Muscle layer of colon (tissue), 2 donors: Measurements from ENCODE around the gene ASCL5.

Experiments used
- H3K27ac ChIP-seq: one replicate; pipeline ENCODE4 v1.7.0; 2013; ENCODE audit warnings: low read depth, mild to moderate bottlenecking, low read length, moderate library complexity
- H3K27me3 ChIP-seq, 2 donors: one replicate each; pipeline ENCODE4 v1.7.0; 2013; ENCODE audit warnings: low read length in 2 of 2, mild to moderate bottlenecking in 2 of 2; ENCODE audit not compliant: insufficient read depth in 2 of 2, control insufficient read depth in 1 of 2
- H3K36me3 ChIP-seq: one replicate; pipeline ENCODE4 v1.7.0; 2013; ENCODE audit warnings: mild to moderate bottlenecking, low read length; ENCODE audit not compliant: insufficient read depth
- H3K4me1 ChIP-seq: one replicate; pipeline ENCODE4 v1.7.0; 2013; ENCODE audit warnings: mild to moderate bottlenecking, low read length; ENCODE audit not compliant: insufficient read depth
- H3K4me3 ChIP-seq, 2 donors: one replicate each; pipeline ENCODE4 v1.7.0; 2013; ENCODE audit warnings: low read length in 2 of 2, low read depth in 1 of 2, mild to moderate bottlenecking in 1 of 2, moderate library complexity in 1 of 2
- H3K9ac ChIP-seq: one replicate; pipeline ENCODE4 v1.7.0; 2013; ENCODE audit warnings: low read length
- H3K9me3 ChIP-seq: one replicate; pipeline ENCODE4 v1.7.0; 2013; ENCODE audit warnings: mild to moderate bottlenecking, low read length
- donor health status: abdominal sarcoma.
- donor health status: Adenocarcinoma of cecum.

Gene ASCL5

DNA sequence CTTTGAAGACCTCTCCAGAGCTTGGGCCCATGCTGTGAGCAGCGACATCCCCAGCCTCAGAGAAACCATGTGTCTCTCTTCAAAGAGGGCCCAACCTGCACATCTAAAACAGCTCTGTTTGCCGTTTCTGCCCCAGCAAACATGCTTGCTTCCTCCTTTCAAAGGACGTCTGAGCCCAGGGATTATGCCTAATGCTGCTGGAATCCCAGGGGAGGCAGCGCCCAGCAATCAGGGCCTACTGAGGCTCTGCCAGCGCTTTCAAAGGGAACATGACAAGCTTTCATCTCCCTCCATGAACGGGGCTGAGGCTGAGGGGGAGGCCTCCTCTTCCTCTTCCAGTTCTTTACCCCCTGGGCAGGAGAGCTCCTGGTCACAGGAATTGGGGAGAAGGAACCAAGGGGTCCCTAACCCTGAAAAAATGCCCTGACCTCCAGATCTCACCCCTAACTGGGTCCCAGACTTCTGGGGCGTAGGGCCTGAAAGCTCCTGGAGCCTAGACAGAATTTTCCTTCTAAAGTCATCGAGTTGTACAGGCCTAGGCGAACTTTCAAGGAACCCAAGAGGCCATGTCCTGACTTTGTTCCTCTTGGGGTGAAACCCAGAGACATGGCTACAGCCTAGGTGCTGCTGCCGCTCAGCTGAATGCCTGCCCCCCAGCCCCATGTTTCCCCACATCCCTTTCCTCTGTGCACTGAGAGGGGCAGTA, 13.4 kb upstream of the ASCL5 start:
- H3K9me3 ChIP-seq = no peaks in the 10 kb centered on the region
- H3K4me1 ChIP-seq = peaks cover 28% of the 10 kb centered on the region
- H3K4me3 ChIP-seq = no peak overlapping the region
- peaks cover 69% of the 10 kb centered on the region for H3K36me3 ChIP-seq
- no peak overlapping the region for H3K9ac ChIP-seq
- no peak overlapping the region for H3K27ac ChIP-seq
- H3K27me3 ChIP-seq = no peaks in the 10 kb centered on the region

DNA sequence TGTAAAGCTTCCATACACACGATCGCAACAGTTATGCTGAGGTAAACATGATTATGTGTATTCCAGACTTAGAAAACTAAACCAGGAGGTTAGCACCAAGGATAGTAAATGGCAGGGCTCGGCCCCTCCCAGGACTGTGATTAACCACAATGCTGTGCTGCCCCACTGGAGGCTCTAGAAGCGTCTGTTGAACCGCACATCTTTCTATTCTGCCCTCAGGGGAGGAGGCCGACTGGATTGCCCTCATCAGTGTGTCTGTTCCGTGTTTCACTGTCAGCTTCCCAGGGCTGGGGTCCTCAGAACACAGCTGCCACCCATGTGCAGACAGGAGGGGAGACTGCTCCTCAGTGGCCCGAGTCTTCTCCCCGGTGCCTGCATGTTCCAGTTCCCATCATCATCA, 12.8 kb upstream of the ASCL5 start:
- no peaks in the 10 kb centered on the region for H3K9me3 ChIP-seq
- H3K36me3 ChIP-seq = peaks cover 69% of the 10 kb centered on the region
- no peaks in the 10 kb centered on the region for H3K27me3 ChIP-seq
- peaks cover 28% of the 10 kb centered on the region for H3K4me1 ChIP-seq
- H3K27ac ChIP-seq = no peak overlapping the region
- no peak overlapping the region for H3K4me3 ChIP-seq
- no peak overlapping the region for H3K9ac ChIP-seq

DNA sequence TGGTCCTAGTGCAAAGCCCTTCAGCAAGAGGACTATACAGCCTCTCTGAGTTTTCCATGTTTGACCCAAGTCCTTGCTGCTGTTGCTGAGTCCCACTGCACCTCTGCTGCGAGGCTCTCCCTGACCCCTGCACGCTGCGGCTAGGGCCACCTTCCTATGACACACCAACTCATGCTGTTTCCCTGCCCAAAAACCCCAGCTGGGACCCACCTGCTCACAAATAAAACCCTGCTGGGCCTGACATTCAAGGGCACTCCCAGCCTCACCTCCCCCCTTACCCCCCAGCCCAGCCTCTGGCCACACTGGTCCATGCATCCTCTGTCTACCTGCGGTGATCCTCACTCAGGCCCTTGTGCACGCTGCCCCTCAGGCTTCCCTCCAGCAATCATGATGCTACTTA, 12.3 kb upstream of the ASCL5 start:
- H3K27ac ChIP-seq = no peak overlapping the region
- no peak overlapping the region for H3K9ac ChIP-seq
- no peaks in the 10 kb centered on the region for H3K27me3 ChIP-seq

GRCh38 chr1:201138311-201138840, 11.4 kb upstream of the ASCL5 start:
- Histone ChIP-seq H3K4me1 (peaks cover 28% of the 10 kb centered on the region), H3K4me3 (no peak overlapping the region), H3K27me3 (no peaks in the 10 kb centered on the region), H3K9me3 (no peaks in the 10 kb centered on the region), H3K36me3 (peaks cover 64% of the 10 kb centered on the region), H3K9ac (no peak overlapping the region), H3K27ac (peak overlapping the region; percentile 35)

More for the DNA sequence above, 12.3 kb upstream of the ASCL5 start:
- H3K9me3 ChIP-seq = no peaks in the 10 kb centered on the region
- H3K4me1 ChIP-seq = peaks cover 28% of the 10 kb centered on the region
- H3K36me3 ChIP-seq = peaks cover 69% of the 10 kb centered on the region
- H3K4me3 ChIP-seq = no peak overlapping the region

DNA sequence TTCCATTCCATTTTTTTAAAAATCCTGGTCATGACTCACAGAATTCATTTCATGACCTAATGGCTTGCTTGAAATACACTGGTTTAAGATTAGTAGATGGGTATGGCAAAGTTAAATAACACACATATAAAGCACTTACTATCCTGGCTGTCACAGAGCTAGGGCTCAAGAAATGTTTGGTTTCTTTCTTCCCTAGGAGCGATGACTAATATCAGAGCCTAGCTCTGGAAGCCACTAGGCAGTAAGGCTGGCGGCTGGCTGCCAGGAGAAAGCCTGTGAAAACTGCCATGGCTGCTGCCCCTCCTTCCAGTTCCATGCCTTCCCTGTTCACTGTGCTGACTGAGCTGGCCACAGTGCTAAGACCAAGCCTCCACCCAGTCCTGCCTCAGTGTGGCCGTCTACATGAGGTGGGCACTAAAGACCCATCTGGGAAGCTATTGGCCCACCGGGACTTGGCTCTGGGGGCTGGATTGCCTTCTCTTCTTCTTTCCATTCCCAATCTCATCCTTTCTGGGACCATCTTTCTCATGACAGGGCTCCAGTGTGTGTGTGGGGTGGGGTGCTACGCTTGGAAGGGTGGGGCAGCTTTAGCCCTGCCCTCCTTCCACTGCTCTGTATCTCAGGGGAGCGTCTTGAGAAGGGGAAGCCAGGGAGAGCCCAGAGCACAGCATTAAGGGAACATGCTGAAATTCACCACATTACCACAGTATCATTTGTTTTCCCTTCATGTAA, 10.8 kb upstream of the ASCL5 start:
- peak overlapping the region; percentile 35 for H3K27ac ChIP-seq
- H3K9ac ChIP-seq = no peak overlapping the region
- H3K27me3 ChIP-seq = no peaks in the 10 kb centered on the region
- H3K4me1 ChIP-seq = peaks cover 28% of the 10 kb centered on the region
- no peak overlapping the region for H3K4me3 ChIP-seq
- no peaks in the 10 kb centered on the region for H3K9me3 ChIP-seq
- H3K36me3 ChIP-seq = peaks cover 58% of the 10 kb centered on the region

DNA sequence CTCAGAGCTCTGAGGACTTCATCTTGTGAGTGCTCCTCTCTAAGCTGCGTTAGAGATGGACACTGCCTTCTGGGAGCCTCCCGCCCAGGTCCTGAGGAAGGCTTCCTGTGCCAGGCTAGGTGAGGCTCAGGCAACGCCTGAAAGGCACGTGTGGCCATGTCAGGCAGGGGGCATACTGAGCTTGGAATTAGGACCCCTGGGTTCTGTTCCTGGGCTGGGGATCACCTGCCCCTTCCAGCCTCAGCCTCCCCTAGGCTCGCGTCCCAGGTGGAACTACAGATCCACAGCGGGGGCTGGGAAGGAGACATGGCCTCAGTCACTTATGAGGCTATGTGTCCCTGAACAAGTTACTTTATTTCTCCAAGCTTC, 10.0 kb upstream of the ASCL5 start:
- H3K27me3 ChIP-seq = no peaks in the 10 kb centered on the region
- H3K36me3 ChIP-seq = peaks cover 51% of the 10 kb centered on the region
- no peak overlapping the region for H3K4me3 ChIP-seq
- peaks cover 28% of the 10 kb centered on the region for H3K4me1 ChIP-seq
- no peak overlapping the region for H3K9ac ChIP-seq
- no peaks in the 10 kb centered on the region for H3K9me3 ChIP-seq
- no peak overlapping the region for H3K27ac ChIP-seq

DNA sequence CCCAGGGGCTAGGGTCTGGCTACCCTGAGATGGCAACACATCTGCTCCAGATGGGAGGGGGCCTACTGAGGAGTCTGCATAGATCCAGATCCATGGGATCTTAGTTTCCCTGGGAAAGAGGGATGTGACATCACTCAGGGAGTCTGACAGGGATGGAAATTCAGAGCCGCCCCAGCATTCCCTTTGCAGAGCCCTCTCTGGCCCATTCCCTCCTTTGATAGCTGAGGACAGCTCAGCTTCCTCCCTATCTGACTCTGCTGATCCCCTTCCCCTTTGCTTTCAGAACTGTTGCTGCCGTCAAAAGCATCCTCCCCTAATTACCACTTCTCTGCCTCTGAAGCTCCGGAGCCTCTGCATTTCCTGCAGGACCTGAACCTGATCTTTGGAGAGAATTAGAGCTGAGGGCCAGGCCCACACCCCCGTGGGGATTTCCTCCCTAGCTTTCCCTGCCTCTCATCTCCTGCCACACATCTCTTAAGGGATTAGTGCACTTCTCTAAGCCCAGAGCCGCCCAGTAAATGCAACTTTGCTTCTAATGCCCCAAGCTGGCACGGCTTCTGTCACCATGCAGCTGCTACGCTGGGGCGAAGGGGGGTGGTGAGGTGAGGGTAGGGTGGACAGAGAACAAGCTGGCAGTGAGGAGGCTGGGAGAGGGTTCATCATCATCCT, 9.5 kb upstream of the ASCL5 start:
- Histone ChIP-seq H3K36me3 (peaks cover 45% of the 10 kb centered on the region), H3K27me3 (no peaks in the 10 kb centered on the region)

DNA sequence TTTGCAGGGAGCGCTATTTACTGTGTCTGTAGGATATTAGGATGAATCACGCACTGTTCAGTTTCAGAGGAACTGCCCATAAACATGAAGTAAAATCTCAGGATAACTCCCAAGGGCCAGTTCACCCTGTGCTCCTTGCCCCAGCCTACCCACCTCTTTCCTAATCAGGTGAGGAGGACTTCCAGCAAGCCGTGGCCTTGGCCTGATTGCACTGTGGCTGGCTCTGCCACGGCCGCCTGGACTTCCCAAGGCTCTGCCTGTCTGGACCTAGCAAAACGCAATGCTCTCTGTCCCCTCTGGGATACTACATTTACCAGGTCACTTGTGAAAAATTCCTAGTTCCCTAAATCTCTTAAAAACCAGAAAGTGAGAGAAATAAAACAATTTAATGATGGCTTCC, 7.4 kb upstream of the ASCL5 start:
- H3K4me1 ChIP-seq = peaks cover 24% of the 10 kb centered on the region
- no peaks in the 10 kb centered on the region for H3K27me3 ChIP-seq
- no peak overlapping the region for H3K9ac ChIP-seq
- no peak overlapping the region for H3K27ac ChIP-seq
- H3K4me3 ChIP-seq = no peak overlapping the region
- no peaks in the 10 kb centered on the region for H3K9me3 ChIP-seq
- H3K36me3 ChIP-seq = peaks cover 25% of the 10 kb centered on the region

More for the DNA sequence above, 9.5 kb upstream of the ASCL5 start:
- Histone ChIP-seq H3K9ac (no peak overlapping the region), H3K9me3 (no peaks in the 10 kb centered on the region), H3K4me1 (peaks cover 24% of the 10 kb centered on the region), H3K27ac (no peak overlapping the region), H3K4me3 (no peak overlapping the region)

DNA sequence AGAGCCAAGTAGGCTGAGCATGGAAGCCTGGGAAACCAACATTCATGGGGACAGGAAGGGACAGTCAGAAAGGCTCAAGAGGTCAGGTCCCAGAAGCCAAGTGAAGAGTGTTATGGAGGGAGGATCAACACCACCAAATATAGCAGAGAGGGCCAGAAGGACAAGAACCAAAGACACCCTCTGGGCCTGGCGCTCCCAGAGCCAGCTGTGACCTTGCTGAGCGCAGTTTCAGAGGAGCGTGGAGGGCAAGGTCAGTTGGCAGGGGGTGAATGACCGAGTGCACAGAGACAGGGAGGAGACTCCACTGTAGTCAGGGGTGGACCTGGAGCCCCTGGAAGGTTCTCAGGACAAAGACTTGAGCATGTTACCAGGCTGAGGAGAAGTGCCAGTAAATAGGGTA, 4.4 kb upstream of the ASCL5 start:
- Histone ChIP-seq H3K4me3 (no peak overlapping the region), H3K27ac (no peak overlapping the region), H3K36me3 (peaks cover 21% of the 10 kb centered on the region), H3K9me3 (no peaks in the 10 kb centered on the region), H3K4me1 (peaks cover under 1% of the 10 kb centered on the region), H3K27me3 (no peaks in the 10 kb centered on the region), H3K9ac (no peak overlapping the region)

DNA sequence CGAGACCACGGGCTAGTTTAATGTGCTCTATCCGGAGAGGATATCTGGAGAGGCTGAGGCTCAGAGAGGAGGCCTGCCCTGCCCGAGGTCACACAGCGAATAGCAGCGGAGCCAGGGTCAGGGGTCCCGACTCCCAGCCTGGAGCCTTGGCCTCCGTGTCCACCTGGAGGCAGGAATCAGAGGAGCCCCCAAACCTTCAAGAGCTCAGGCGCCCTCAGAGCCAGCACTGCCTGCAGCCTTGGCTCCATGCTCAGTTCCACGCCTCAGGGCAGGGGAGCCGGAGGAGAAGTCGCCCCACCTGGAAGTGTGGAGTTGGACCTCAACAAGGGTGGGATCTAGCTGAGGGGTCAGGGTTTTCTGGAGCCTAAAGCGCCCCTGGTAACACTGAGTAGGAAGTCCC, 2.0 kb upstream of the ASCL5 start:
- Histone ChIP-seq H3K9ac (no peak overlapping the region), H3K36me3 (peaks cover under 1% of the 10 kb centered on the region), H3K27me3 (peaks cover 0 to under 1% of the 10 kb centered on the region in 2 donors), H3K27ac (no peak overlapping the region), H3K9me3 (no peaks in the 10 kb centered on the region), H3K4me3 (no peak overlapping the region), H3K4me1 (peaks cover 4% of the 10 kb centered on the region)

- Histone ChIP-seq H3K9ac (no peak overlapping the region), H3K27me3 (peaks cover 0 to 6% of the 10 kb centered on the region in 2 donors), H3K36me3 (no peaks in the 10 kb centered on the region), H3K4me1 (peaks cover 4% of the 10 kb centered on the region), H3K27ac (no peak overlapping the region), H3K9me3 (no peaks in the 10 kb centered on the region), H3K4me3 (no peak overlapping the region)
Observed at GRCh38 chr1:201128476-201128875, 1.5 kb upstream of the ASCL5 start.
